Hepatocyte (in vitro differentiated cells): Measurements from ENCODE around the gene EREG.

ENCODE experiments used
- EZH2 ChIP-seq: fragments of 200-600 bp; sonication (generic); IDR thresholded peaks from 2 replicates; pipeline ENCODE4 v1.6.1; 2016; ENCODE audit warnings: antibody characterized with exemption, mild to moderate bottlenecking, borderline replicate concordance
- EZH2phosphoT487 ChIP-seq: fragments of 200-600 bp; sonication (generic); IDR thresholded peaks from one replicate; pipeline ENCODE4 v1.6.1; 2018; ENCODE audit warnings: antibody characterized with exemption, mild to moderate bottlenecking, low read depth, moderate library complexity; ENCODE audit not compliant: unreplicated experiment, severe bottlenecking
- TF ChIP-seq, protein P1 (sequence below): fragments of 200-600 bp; sonication (generic); IDR thresholded peaks from 2 replicates; pipeline ENCODE4 v1.5.1; 2016; ENCODE audit warnings: antibody characterized with exemption, mild to moderate bottlenecking; ENCODE audit not compliant: poor library complexity

DNA sequence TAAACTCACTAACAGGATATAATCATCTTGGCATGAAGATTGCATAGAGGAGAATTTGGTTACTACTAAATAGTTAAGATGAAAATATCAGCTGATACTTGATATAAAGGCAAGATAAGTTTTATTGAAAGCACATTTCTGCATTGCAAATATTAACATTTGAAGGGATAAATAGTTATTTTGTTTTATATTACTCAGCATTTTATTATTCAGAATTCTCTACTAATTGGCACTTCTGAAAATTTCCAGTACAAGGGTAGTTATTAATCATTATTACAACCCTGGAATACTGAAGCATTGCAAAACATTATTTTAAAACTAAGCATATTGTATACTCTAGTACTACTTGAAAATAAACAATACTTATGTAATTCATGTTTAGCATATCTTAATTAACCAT, 47.3 kb downstream of the EREG start:
- TF ChIP-seq, protein P1, sequence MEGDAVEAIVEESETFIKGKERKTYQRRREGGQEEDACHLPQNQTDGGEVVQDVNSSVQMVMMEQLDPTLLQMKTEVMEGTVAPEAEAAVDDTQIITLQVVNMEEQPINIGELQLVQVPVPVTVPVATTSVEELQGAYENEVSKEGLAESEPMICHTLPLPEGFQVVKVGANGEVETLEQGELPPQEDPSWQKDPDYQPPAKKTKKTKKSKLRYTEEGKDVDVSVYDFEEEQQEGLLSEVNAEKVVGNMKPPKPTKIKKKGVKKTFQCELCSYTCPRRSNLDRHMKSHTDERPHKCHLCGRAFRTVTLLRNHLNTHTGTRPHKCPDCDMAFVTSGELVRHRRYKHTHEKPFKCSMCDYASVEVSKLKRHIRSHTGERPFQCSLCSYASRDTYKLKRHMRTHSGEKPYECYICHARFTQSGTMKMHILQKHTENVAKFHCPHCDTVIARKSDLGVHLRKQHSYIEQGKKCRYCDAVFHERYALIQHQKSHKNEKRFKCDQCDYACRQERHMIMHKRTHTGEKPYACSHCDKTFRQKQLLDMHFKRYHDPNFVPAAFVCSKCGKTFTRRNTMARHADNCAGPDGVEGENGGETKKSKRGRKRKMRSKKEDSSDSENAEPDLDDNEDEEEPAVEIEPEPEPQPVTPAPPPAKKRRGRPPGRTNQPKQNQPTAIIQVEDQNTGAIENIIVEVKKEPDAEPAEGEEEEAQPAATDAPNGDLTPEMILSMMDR, result no peak
- TF ChIP-seq EZH2 (no peak), EZH2phosphoT487 (no peak)
